ENCODE data around the gene LIMK2.

LIMK2 gene

DNA sequence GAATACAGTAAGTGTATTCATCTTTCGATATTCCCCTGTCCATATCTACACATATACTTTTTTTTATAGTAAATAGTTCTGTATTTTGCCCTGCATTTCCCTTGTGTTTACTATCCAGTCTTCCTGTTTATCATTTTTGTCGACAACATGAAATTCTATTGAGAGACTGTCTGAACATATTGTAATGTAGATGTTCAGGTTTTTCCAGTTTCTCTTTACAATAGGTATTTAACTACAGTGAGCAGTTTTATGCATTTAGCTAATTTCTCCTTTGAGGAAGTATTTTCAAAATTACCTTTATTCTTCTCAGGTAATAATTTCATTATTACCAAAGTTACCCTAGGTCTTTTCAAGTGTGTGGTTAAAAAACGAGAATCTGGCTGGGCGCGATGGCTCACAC is 63.5 kb downstream of the LIMK2 start:
- H3K4me3 ChIP-seq (ENCODE audit: low read length) = no peak overlapping the region
- H3K79me2 ChIP-seq (ENCODE audit: low read length) = no peaks in the 10 kb centered on the region
- H4K20me1 ChIP-seq (ENCODE audit: insufficient read depth, low read length) = no peaks in the 10 kb centered on the region
- no peak overlapping the region for H3K27ac ChIP-seq (ENCODE audit: low read length)
- no peaks in the 10 kb centered on the region for H3K27me3 ChIP-seq (ENCODE audit: low read depth, low read length)
- TF ChIP-seq EZH2phosphoT487 (IDR thresholded peaks at IDR 0.05; ENCODE audit: low read depth) = no peak
- TF ChIP-seq, protein P1, sequence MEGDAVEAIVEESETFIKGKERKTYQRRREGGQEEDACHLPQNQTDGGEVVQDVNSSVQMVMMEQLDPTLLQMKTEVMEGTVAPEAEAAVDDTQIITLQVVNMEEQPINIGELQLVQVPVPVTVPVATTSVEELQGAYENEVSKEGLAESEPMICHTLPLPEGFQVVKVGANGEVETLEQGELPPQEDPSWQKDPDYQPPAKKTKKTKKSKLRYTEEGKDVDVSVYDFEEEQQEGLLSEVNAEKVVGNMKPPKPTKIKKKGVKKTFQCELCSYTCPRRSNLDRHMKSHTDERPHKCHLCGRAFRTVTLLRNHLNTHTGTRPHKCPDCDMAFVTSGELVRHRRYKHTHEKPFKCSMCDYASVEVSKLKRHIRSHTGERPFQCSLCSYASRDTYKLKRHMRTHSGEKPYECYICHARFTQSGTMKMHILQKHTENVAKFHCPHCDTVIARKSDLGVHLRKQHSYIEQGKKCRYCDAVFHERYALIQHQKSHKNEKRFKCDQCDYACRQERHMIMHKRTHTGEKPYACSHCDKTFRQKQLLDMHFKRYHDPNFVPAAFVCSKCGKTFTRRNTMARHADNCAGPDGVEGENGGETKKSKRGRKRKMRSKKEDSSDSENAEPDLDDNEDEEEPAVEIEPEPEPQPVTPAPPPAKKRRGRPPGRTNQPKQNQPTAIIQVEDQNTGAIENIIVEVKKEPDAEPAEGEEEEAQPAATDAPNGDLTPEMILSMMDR (IDR thresholded peaks at IDR 0.05; ENCODE audit: low read depth, low read length) = no peak
- no peaks in the 10 kb centered on the region for H3K4me1 ChIP-seq (ENCODE audit: low read length)
- no peak overlapping the region for H3K9ac ChIP-seq (ENCODE audit: low read length)
- no peak overlapping the region for H2AFZ ChIP-seq (ENCODE audit: low read depth, low read length)
- no peaks in the 10 kb centered on the region for H3K9me3 ChIP-seq (ENCODE audit: insufficient read depth, low read length)
- no peak overlapping the region for H3K4me2 ChIP-seq (ENCODE audit: low read length)
- peaks cover 50% of the 10 kb centered on the region for H3K36me3 ChIP-seq (replicated peaks; ENCODE audit: low read depth, low read length)

DNA sequence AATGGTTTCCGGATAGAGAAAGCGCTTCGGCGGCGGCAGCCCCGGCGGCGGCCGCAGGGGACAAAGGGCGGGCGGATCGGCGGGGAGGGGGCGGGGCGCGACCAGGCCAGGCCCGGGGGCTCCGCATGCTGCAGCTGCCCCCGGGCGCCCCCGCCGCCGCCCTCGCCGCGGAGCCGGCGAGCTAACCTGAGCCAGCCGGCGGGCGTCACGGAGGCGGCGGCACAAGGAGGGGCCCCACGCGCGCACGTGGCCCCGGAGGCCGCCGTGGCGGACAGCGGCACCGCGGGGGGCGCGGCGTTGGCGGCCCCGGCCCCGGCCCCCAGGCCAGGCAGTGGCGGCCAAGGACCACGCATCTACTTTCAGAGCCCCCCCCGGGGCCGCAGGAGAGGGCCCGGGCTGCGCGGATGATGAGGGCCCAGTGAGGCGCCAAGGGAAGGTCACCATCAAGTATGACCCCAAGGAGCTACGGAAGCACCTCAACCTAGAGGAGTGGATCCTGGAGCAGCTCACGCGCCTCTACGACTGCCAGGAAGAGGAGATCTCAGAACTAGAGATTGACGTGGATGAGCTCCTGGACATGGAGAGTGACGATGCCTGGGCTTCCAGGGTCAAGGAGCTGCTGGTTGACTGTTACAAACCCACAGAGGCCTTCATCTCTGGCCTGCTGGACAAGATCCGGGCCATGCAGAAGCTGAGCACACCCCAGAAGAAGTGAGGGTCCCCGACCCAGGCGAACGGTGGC is 64.5 kb downstream of the LIMK2 start:
- TF ChIP-seq EZH2phosphoT487 (IDR thresholded peaks at IDR 0.05; ENCODE audit: low read depth) = no peak
- TF ChIP-seq, protein P1 (IDR thresholded peaks at IDR 0.05; ENCODE audit: low read depth, low read length) = no peak
- H3K36me3 ChIP-seq (replicated peaks; ENCODE audit: low read depth, low read length) = peaks cover 53% of the 10 kb centered on the region
- H3K4me2 ChIP-seq (ENCODE audit: low read length) = no peak overlapping the region
- H3K27ac ChIP-seq (ENCODE audit: low read length) = no peak overlapping the region
- no peak overlapping the region for H2AFZ ChIP-seq (ENCODE audit: low read depth, low read length)
- H3K9me3 ChIP-seq (ENCODE audit: insufficient read depth, low read length) = no peaks in the 10 kb centered on the region
- H3K9ac ChIP-seq (ENCODE audit: low read length) = no peak overlapping the region
- H3K4me1 ChIP-seq (ENCODE audit: low read length) = no peaks in the 10 kb centered on the region
- no peaks in the 10 kb centered on the region for H3K27me3 ChIP-seq (ENCODE audit: low read depth, low read length)
- H3K79me2 ChIP-seq (ENCODE audit: low read length) = no peaks in the 10 kb centered on the region
- H4K20me1 ChIP-seq (ENCODE audit: insufficient read depth, low read length) = no peaks in the 10 kb centered on the region
- H3K4me3 ChIP-seq (ENCODE audit: low read length) = no peak overlapping the region

DNA sequence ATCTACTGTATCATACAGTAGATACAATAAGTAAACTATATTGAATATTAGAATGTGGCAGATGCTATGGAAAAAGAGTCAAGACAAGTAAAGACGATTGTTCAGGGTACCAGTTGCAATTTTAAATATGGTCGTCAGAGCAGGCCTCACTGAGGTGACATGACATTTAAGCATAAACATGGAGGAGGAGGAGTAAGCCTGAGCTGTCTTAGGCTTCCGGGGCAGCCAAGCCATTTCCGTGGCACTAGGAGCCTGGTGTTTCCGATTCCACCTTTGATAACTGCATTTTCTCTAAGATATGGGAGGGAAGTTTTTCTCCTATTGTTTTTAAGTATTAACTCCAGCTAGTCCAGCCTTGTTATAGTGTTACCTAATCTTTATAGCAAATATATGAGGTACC is 65.6 kb downstream of the LIMK2 start:
- Histone ChIP-seq H3K27ac (ENCODE audit: low read length) (no peak overlapping the region), H3K79me2 (ENCODE audit: low read length) (no peaks in the 10 kb centered on the region), H3K4me1 (ENCODE audit: low read length) (no peaks in the 10 kb centered on the region), H3K4me3 (ENCODE audit: low read length) (no peak overlapping the region), H3K9ac (ENCODE audit: low read length) (no peak overlapping the region), H2AFZ (ENCODE audit: low read depth, low read length) (no peak overlapping the region), H3K27me3 (ENCODE audit: low read depth, low read length) (no peaks in the 10 kb centered on the region), H3K9me3 (ENCODE audit: insufficient read depth, low read length) (no peaks in the 10 kb centered on the region), H3K36me3 (replicated peaks; ENCODE audit: low read depth, low read length) (peaks cover 48% of the 10 kb centered on the region), H4K20me1 (ENCODE audit: insufficient read depth, low read length) (no peaks in the 10 kb centered on the region), H3K4me2 (ENCODE audit: low read length) (no peak overlapping the region)
- TF ChIP-seq EZH2phosphoT487 (IDR thresholded peaks at IDR 0.05; ENCODE audit: low read depth) = no peak
- TF ChIP-seq, protein P1 (IDR thresholded peaks at IDR 0.05; ENCODE audit: low read depth, low read length) = no peak

DNA sequence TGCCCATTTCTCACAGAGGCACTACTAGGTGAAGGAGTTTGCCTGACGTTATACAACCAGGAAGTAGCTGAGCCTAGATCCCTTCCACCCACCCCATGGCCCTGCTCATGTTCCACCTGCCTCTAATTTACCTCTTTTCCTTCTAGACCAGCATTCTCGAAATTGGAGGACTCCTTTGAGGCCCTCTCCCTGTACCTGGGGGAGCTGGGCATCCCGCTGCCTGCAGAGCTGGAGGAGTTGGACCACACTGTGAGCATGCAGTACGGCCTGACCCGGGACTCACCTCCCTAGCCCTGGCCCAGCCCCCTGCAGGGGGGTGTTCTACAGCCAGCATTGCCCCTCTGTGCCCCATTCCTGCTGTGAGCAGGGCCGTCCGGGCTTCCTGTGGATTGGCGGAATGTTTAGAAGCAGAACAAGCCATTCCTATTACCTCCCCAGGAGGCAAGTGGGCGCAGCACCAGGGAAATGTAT is 66.1 kb downstream of the LIMK2 start:
- Histone ChIP-seq H3K27ac (ENCODE audit: low read length) (no peak overlapping the region), H3K36me3 (replicated peaks; ENCODE audit: low read depth, low read length) (peaks cover 46% of the 10 kb centered on the region), H3K4me3 (ENCODE audit: low read length) (no peak overlapping the region), H3K9me3 (ENCODE audit: insufficient read depth, low read length) (no peaks in the 10 kb centered on the region), H4K20me1 (ENCODE audit: insufficient read depth, low read length) (no peaks in the 10 kb centered on the region), H3K4me2 (ENCODE audit: low read length) (no peak overlapping the region), H3K79me2 (ENCODE audit: low read length) (no peaks in the 10 kb centered on the region), H3K9ac (ENCODE audit: low read length) (no peak overlapping the region), H2AFZ (ENCODE audit: low read depth, low read length) (no peak overlapping the region), H3K4me1 (ENCODE audit: low read length) (no peaks in the 10 kb centered on the region), H3K27me3 (ENCODE audit: low read depth, low read length) (no peaks in the 10 kb centered on the region)
- TF ChIP-seq, protein P1 (IDR thresholded peaks at IDR 0.05; ENCODE audit: low read depth, low read length) = no peak
- no peak for TF ChIP-seq EZH2phosphoT487 (IDR thresholded peaks at IDR 0.05; ENCODE audit: low read depth)
